ENCODE measurements around the gene GGCT.
A peak's percentile ranks its signal among the peaks of the same experiment; 100 is the strongest.
"Not testable (repeated sequence)": the region's sequence is repeated elsewhere in the genome, so short reads cannot be mapped to it uniquely, and the experiment has no call there.

Gene GGCT

GRCh38 chr7:30504301-30505173, at the start of gene GGCT:
Gene GGCT, minus strand, starts transcription at chr7:30504829. Its CDS starts 120 bp downstream, at chr7:30504709.
- peaks cover 3% of the 10 kb centered on the region for H3K4me1 ChIP-seq (ENCODE audit: control insufficient read depth, low read depth, low read length)
- peak within 1 kb of the TSS; percentile 88 for H3K9ac ChIP-seq (ENCODE audit: low read length)
- H3K27ac ChIP-seq (ENCODE audit: low read length), result peak within 1 kb of the TSS; percentile 79
- H3K27me3 ChIP-seq (ENCODE audit: control insufficient read depth, insufficient read depth, low read length), result no peaks in the 10 kb centered on the region
- H3K9me3 ChIP-seq (ENCODE audit: control insufficient read depth, low read depth, low read length), result no peaks in the 10 kb centered on the region
- H3K4me3 ChIP-seq (ENCODE audit: low read length), result peak within 1 kb of the TSS; percentile 93
- H3K36me3 ChIP-seq (ENCODE audit: control insufficient read depth, low read depth, low read length), result peaks cover 3% of the 10 kb centered on the region

GRCh38 chr7:30553546-30553945, 48.9 kb upstream of the GGCT start:
- Histone ChIP-seq H3K4me1 (ENCODE audit: control insufficient read depth, low read depth, low read length) (peaks cover 22% of the 10 kb centered on the region), H3K27me3 (ENCODE audit: control insufficient read depth, insufficient read depth, low read length) (no peaks in the 10 kb centered on the region), H3K4me3 (ENCODE audit: low read length) (no peak overlapping the region), H3K9me3 (ENCODE audit: control insufficient read depth, low read depth, low read length) (no peaks in the 10 kb centered on the region), H3K9ac (ENCODE audit: low read length) (no peak overlapping the region), H3K27ac (ENCODE audit: low read length) (no peak overlapping the region), H3K36me3 (ENCODE audit: control insufficient read depth, low read depth, low read length) (no peaks in the 10 kb centered on the region)

DNA sequence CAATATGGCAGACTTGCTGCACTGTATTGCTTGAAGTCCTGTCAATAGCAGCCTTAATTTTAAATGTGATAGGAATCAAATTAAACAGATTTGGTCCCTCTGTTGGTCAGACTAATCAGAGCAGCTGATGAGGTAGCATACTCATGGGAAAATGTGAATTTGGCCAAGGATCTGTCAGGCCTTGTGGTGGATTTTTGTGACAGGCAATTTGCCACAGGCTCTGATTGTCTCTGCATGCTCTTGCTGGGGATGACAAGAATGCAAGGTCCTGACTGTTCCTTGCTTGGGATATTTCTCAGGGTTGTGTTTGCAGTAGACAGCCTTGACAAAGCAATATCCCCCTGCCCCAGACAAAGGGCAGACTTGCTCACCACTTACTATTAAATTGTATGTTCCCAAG, 48.5 kb upstream of the GGCT start:
- Histone ChIP-seq H3K27ac (ENCODE audit: low read length) (no peak overlapping the region), H3K4me1 (ENCODE audit: control insufficient read depth, low read depth, low read length) (peaks cover 22% of the 10 kb centered on the region), H3K36me3 (ENCODE audit: control insufficient read depth, low read depth, low read length) (no peaks in the 10 kb centered on the region), H3K9me3 (ENCODE audit: control insufficient read depth, low read depth, low read length) (no peaks in the 10 kb centered on the region), H3K4me3 (ENCODE audit: low read length) (no peak overlapping the region), H3K27me3 (ENCODE audit: control insufficient read depth, insufficient read depth, low read length) (no peaks in the 10 kb centered on the region), H3K9ac (ENCODE audit: low read length) (no peak overlapping the region)

DNA sequence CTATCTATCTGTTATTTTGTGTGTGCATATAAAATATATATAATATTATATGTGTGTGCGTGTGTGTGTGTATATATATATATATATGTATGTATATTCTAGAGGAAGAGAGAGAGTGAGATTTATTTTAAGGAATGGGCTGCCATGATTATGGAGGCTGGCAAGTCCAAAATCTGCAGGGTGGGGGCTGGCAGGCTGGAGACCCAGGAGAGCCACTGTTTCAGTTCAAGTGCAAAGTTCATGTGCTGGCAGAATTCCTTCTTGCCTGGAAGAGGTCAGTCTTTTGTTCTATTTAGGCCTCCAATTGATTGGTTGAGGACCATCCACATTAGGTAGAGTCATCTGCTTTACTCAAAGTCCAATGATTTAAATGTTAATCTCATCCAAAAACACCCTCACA, 47.7 kb upstream of the GGCT start:
- H3K9me3 ChIP-seq (ENCODE audit: control insufficient read depth, low read depth, low read length), result no peaks in the 10 kb centered on the region
- no peak overlapping the region for H3K27ac ChIP-seq (ENCODE audit: low read length)
- no peak overlapping the region for H3K4me3 ChIP-seq (ENCODE audit: low read length)
- no peak overlapping the region for H3K9ac ChIP-seq (ENCODE audit: low read length)
- no peaks in the 10 kb centered on the region for H3K36me3 ChIP-seq (ENCODE audit: control insufficient read depth, low read depth, low read length)
- H3K4me1 ChIP-seq (ENCODE audit: control insufficient read depth, low read depth, low read length), result peaks cover 18% of the 10 kb centered on the region
- H3K27me3 ChIP-seq (ENCODE audit: control insufficient read depth, insufficient read depth, low read length), result no peaks in the 10 kb centered on the region

DNA sequence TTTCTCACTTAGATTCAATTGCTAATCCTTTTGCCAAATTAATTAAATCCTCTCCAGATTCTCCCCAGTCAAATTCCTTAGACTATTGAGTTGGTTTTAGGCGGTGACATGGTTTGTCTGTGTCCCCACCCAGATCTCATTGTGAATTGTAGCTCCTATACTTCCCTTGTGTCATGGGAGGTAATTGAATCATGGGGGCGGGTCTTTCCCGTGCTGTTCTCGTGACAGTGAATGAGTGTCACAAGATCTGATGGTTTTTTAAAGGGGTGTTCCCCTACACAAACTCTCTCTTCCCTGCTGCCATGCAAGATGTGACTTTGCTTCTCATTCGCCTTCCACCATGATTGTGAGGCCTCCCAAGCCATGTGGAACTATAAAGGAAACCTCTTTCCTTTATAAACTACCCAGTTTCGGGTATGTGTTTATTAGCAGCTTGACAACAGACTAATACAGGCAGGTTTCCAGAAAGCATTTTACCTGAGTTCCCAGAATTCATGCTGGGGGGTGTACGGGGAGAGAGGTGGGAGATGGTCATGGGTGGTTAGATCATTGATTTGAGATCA, 45.4 kb upstream of the GGCT start:
- Histone ChIP-seq H3K27me3 (ENCODE audit: control insufficient read depth, insufficient read depth, low read length) (no peaks in the 10 kb centered on the region), H3K36me3 (ENCODE audit: control insufficient read depth, low read depth, low read length) (no peaks in the 10 kb centered on the region), H3K9ac (ENCODE audit: low read length) (no peak overlapping the region), H3K4me3 (ENCODE audit: low read length) (no peak overlapping the region), H3K4me1 (ENCODE audit: control insufficient read depth, low read depth, low read length) (peaks cover 7% of the 10 kb centered on the region), H3K9me3 (ENCODE audit: control insufficient read depth, low read depth, low read length) (no peaks in the 10 kb centered on the region), H3K27ac (ENCODE audit: low read length) (no peak overlapping the region)

DNA sequence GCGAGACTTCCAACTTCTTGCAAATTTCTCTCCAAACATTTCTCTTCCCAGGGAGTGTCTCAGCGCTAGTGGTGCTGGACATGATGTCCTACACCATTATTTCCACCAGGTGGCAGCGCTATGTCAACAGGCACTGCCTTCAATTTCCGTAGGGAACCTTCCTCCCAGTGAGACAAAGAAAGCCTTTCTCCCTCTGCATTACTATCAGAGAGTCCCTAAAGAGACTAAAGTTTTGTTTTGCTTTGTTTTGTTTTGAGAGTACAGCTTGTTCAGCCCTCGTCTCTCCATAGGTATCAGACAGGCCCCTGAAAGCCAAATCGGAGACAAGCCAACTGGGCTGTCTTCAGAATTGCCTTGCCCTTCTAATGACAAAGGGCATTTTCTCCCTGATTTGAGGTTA, 44.2 kb upstream of the GGCT start:
- no peak overlapping the region for H3K4me3 ChIP-seq (ENCODE audit: low read length)
- H3K9ac ChIP-seq (ENCODE audit: low read length), result no peak overlapping the region
- H3K9me3 ChIP-seq (ENCODE audit: control insufficient read depth, low read depth, low read length), result no peaks in the 10 kb centered on the region
- peaks cover 7% of the 10 kb centered on the region for H3K4me1 ChIP-seq (ENCODE audit: control insufficient read depth, low read depth, low read length)
- no peaks in the 10 kb centered on the region for H3K27me3 ChIP-seq (ENCODE audit: control insufficient read depth, insufficient read depth, low read length)
- no peaks in the 10 kb centered on the region for H3K36me3 ChIP-seq (ENCODE audit: control insufficient read depth, low read depth, low read length)
- H3K27ac ChIP-seq (ENCODE audit: low read length), result no peak overlapping the region

- no peaks in the 10 kb centered on the region for H3K36me3 ChIP-seq (ENCODE audit: control insufficient read depth, low read depth, low read length)
- no peaks in the 10 kb centered on the region for H3K27me3 ChIP-seq (ENCODE audit: control insufficient read depth, insufficient read depth, low read length)
- H3K4me1 ChIP-seq (ENCODE audit: control insufficient read depth, low read depth, low read length), result peaks cover 7% of the 10 kb centered on the region
- no peak overlapping the region for H3K9ac ChIP-seq (ENCODE audit: low read length)
- no peak overlapping the region for H3K27ac ChIP-seq (ENCODE audit: low read length)
- H3K9me3 ChIP-seq (ENCODE audit: control insufficient read depth, low read depth, low read length), result no peaks in the 10 kb centered on the region
- no peak overlapping the region for H3K4me3 ChIP-seq (ENCODE audit: low read length)
Observed at GRCh38 chr7:30546596-30546995, 42.0 kb upstream of the GGCT start.

DNA sequence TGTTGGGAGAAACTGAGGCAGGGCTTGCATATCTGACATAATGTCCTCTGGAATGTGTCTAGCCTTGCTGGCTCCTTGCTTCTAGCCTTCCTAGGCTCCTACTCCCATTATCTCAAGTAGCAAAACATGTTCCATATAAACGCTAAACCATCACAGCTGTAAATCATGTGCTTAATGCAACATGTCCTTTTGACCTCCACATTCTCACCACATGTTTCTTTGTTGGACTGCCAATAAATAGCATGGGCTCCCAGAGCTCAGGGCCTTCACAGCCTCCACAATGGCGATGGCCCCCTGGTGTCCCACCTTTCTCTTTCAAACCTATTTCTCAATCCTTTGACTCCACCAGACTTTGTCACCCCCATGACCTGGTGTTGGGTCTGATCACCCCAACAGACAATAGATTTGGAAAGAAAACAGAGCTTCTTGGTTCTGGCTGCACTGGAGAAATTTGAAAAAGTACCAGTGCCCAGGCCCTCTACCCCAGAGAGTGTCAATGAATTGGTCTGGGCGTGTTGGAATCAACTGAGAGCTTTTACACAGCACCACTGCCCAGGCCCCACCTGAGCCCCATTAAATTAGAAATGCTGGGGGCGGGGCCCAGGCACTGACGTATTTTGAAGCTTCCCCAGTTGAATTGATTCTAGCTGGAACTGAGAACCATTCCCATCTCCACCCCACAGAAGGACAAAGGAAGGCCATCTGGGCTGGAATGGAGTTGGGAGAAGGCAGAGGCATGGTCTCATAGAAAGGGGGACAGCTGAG, 41.3 kb upstream of the GGCT start:
- no peaks in the 10 kb centered on the region for H3K36me3 ChIP-seq (ENCODE audit: control insufficient read depth, low read depth, low read length)
- H3K27ac ChIP-seq (ENCODE audit: low read length), result no peak overlapping the region
- H3K9ac ChIP-seq (ENCODE audit: low read length), result no peak overlapping the region
- H3K4me1 ChIP-seq (ENCODE audit: control insufficient read depth, low read depth, low read length), result peaks cover 7% of the 10 kb centered on the region
- H3K4me3 ChIP-seq (ENCODE audit: low read length), result no peak overlapping the region
- no peaks in the 10 kb centered on the region for H3K9me3 ChIP-seq (ENCODE audit: control insufficient read depth, low read depth, low read length)
- no peaks in the 10 kb centered on the region for H3K27me3 ChIP-seq (ENCODE audit: control insufficient read depth, insufficient read depth, low read length)

DNA sequence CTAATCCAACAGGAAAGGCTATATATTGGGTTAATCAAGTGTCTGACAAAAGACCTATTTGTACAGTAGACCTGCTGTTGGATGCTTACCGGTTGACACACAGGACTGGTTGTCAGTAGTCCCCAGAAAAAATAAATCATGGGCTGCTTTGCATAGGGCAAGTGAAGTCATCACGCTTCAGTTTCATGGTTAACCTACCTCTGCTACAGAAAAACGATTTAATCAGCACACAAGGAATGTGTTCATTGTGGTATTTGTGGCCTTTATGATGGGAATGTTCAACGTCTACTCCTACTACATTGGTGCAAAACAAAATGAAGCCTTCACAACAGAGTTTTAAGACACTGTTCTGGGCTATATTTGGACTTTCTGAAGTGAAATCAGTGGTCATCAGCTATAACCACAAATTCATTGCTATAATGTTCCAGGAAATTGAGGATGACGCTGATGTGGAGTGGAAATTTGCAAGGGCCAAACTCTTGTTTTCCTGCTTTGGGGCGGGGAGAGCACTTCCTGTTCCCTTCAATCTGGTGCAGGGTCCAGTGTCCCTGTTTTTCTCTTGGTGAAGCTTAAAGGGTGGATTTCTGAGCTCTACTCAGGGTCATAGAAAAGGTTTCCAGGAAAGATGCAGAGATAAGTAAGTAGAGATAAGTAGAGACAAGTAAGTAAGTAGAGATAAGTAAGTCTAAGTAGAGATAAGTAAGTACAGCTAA, 39.3 kb upstream of the GGCT start:
- Histone ChIP-seq H3K4me3 (ENCODE audit: low read length) (no peak overlapping the region), H3K4me1 (ENCODE audit: control insufficient read depth, low read depth, low read length) (peaks cover 2% of the 10 kb centered on the region), H3K27ac (ENCODE audit: low read length) (no peak overlapping the region), H3K36me3 (ENCODE audit: control insufficient read depth, low read depth, low read length) (no peaks in the 10 kb centered on the region), H3K9me3 (ENCODE audit: control insufficient read depth, low read depth, low read length) (no peaks in the 10 kb centered on the region), H3K27me3 (ENCODE audit: control insufficient read depth, insufficient read depth, low read length) (no peaks in the 10 kb centered on the region), H3K9ac (ENCODE audit: low read length) (no peak overlapping the region)

DNA sequence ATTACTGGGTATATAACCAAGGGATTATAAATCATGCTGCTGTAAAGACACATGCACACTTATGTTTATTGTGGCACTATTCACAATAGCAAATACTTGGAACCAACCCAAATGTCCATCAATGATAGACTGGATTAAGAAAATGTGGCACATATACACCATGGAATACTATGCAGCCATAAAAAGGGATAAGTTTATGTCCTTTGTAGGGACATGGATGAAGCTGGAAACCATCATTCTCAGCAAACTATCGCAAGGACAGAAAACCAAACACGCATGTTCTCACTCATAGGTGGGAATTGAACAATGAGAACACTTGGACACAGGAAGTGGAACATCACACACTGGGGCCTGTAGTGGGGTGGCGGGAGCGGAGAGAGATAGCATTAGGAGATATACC, 38.5 kb upstream of the GGCT start:
- not testable (repeated sequence) for H3K27me3 ChIP-seq (ENCODE audit: control insufficient read depth, insufficient read depth, low read length); H3K27ac ChIP-seq (ENCODE audit: low read length); H3K4me1 ChIP-seq (ENCODE audit: control insufficient read depth, low read depth, low read length); H3K9me3 ChIP-seq (ENCODE audit: control insufficient read depth, low read depth, low read length); H3K4me3 ChIP-seq (ENCODE audit: low read length); H3K36me3 ChIP-seq (ENCODE audit: control insufficient read depth, low read depth, low read length); H3K9ac ChIP-seq (ENCODE audit: low read length)

GRCh38 chr7:30533886-30534285, 29.3 kb upstream of the GGCT start:
- Histone ChIP-seq H3K4me1 (ENCODE audit: control insufficient read depth, low read depth, low read length) (no peaks in the 10 kb centered on the region), H3K4me3 (ENCODE audit: low read length) (no peak overlapping the region), H3K27ac (ENCODE audit: low read length) (no peak overlapping the region), H3K27me3 (ENCODE audit: control insufficient read depth, insufficient read depth, low read length) (no peaks in the 10 kb centered on the region), H3K9me3 (ENCODE audit: control insufficient read depth, low read depth, low read length) (no peaks in the 10 kb centered on the region), H3K36me3 (ENCODE audit: control insufficient read depth, low read depth, low read length) (no peaks in the 10 kb centered on the region), H3K9ac (ENCODE audit: low read length) (no peak overlapping the region)

All from iPS-18a (cell line).